KG1 (cell line): Measurements from ENCODE around the gene DENND4C.
"Not testable (repeated sequence)": the region's sequence is repeated elsewhere in the genome, so short reads cannot be mapped to it uniquely, and the experiment has no call there.

Source experiments
- DNase-seq: peaks from one replicate; lab custom pipeline; 2025; lab: John Stamatoyannopoulos, UW

The DENND4C gene

GRCh38 chr9:19372567-19372966 is 142.1 kb downstream of the DENND4C start:
- DNase-seq: no peak

GRCh38 chr9:19373527-19373926 is 143.0 kb downstream of the DENND4C start:
- no peak for DNase-seq

DNA sequence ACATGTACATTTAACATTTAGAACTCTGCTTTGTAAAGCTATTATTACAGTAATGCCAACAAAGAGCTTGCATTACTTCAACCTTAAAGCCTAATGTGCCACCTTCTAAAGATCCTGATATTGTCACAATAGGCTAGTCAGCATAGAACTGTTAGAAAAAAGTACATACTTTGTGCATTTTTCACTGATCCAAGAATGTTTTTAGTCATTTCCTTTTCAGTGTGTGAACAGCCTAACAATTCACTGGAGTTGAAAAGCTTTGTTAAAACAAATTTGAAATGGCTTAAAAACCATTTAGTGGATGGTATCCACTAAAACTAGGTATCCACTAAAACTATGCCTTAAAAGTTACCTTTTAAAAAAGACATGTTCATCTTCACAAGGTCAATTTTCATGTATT is 145.0 kb downstream of the DENND4C start:
- DNase-seq: no peak

GRCh38 chr9:19376931-19377330 is 146.4 kb downstream of the DENND4C start:
- no peak for DNase-seq

DNA sequence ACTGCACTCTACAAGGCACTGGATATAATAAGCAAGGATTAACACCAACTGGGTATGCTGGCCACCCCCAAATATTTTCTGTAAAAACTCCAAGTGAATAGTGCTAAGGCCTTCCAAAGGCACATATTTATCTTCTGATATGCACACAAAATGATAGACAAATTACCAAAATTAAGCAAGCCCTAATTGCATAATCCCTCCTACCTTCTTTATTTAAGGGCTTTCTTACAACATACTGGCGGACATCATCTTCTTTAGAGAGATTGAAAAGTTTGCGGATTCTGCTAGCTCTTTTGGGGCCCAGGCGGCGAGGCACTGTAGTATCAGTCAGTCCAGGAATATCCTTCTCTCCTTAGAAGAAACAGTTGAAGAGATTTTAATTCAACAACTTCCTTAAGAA is 147.7 kb downstream of the DENND4C start:
- DNase-seq: no peak

- no peak for DNase-seq
Measured at GRCh38 chr9:19378647-19379046, 148.2 kb downstream of the DENND4C start.

- no peak for DNase-seq
Measured at GRCh38 chr9:19379283-19379682, 148.8 kb downstream of the DENND4C start.

DNA sequence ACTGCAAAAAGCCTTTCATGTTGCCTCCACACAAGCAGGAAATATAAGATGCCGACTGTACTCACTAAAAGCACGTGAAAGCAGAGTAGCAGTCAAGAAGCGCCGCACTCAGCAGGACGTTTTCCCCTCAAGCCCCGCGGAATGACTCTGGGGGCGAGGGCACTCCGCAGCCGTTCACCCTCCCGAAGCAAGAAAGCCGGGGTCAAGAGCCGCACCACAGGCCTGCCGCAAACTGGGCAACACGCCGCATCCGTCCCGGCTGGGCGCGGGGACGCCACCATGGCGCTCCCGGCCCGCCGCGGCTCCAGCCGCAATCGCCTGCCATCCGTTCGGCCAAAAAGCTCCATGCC is 149.2 kb downstream of the DENND4C start:
- DNase-seq: no peak

DNA sequence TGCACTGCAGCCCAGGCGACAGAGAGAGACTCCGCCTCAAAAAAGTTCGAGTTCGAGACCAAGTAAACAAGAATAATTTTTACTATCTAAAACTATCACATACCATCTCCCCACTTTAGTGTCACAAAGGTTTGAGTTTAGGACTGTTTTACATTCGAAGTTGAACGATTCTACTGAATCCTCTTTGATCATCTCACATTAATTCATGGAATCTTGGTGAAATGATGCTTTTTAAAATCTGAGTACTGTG is 150.3 kb downstream of the DENND4C start:
- DNase-seq: no peak

- DNase-seq: no peak
Measured at GRCh38 chr9:19381656-19382055, 151.2 kb downstream of the DENND4C start.

GRCh38 chr9:19385212-19385611 is 154.7 kb downstream of the DENND4C start:
- not testable (repeated sequence) for DNase-seq

DNA sequence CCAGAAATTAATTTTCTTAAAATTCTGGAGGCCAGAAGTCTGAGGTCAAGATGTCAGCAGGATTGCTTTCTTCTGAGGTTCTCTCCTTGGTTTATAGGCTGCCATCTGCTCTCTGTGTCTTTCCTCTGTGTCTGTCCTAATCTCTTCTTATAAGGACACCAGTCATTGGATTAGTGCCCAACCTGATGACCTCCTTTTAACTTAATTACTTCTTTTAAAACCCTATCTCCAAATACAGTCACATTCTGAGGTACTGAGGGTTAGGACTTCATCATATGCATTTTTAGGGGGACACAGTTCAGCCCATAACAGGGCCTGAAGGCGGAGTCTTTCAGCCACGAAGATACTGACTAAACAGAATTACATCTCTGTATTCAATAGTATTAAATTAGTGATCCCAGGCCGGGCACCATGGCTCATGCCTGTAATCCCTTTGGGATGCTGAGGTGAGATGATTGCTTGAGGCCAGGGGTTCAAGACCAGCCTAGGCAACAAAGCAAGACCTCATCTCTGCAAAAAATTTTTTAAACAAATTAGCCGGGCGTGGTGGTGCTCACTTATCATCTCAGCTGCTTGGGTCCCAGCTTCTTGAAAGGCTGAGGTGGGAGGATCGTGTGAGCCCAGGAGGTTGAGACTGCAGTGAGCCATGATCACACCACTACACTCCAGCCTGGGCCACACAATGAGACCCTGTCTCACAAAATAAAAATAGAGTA is 155.5 kb downstream of the DENND4C start:
- no peak for DNase-seq

DNA sequence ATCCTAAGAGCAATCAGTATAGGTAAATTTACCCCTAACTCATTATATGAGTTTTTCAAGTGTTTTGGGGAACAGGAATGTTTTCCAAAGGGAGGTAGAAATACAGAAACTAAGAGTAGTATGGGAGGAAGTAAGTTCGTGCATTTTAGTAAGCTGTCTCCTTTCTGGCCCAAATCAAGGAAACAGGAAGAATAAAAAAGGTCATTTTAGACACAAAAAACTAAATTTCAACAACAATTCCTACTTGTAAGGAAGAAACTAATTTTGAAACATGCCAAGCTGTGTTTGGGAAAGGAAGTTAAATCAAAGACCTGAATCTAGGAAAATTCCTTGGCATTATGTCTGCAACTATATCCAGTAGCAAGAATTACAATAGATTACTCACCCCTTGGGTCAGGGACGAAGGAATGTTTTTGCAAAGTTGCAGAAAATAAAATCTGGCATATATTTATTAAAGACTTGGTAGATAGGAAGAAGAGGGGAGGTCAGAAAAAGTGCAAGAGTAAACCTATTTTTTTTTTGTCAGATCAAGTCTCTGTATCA is 156.1 kb downstream of the DENND4C start:
- no peak for DNase-seq

- DNase-seq: no peak
Measured at GRCh38 chr9:19387317-19387716, 156.8 kb downstream of the DENND4C start.

DNA sequence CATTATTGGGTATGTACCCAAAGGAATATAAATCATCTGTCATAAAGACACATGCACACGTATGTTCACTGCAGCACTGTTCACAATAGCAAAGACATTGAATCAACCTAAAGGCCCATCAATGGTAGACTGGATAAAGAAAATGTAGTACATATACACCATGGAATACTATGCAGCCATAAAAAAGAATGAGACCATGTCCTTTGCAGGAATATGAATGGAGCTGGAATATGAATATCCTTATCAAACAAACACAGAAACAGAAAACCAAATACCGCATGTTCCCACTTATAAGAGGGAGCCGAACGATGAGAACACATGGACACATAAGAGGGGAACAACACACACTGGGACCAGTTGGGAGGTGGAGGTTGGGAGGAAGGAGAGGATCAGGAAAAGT is 159.0 kb downstream of the DENND4C start:
- not testable (repeated sequence) for DNase-seq

GRCh38 chr9:19397845-19398244 is 167.4 kb downstream of the DENND4C start:
- no peak for DNase-seq

DNA sequence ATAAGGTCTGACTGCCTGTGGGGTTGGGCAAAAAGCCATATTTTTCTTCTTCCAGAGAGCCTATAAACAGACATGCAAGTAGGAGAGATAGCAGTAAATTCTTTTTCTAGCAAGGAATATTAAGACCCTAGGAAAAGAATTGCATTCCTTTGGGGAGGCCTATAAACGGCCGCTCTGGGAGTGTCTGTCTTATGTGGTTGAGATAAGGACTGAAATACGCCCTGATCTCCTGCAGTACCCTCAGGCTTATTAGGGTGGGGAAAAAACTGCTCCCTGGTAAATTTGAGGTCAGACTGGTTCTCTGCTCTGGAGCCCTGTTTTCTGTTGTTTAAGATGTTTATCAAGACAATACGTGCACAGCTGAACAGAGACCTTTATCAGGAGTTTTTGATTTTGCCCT is 172.7 kb downstream of the DENND4C start:
- not testable (repeated sequence) for DNase-seq

DNA sequence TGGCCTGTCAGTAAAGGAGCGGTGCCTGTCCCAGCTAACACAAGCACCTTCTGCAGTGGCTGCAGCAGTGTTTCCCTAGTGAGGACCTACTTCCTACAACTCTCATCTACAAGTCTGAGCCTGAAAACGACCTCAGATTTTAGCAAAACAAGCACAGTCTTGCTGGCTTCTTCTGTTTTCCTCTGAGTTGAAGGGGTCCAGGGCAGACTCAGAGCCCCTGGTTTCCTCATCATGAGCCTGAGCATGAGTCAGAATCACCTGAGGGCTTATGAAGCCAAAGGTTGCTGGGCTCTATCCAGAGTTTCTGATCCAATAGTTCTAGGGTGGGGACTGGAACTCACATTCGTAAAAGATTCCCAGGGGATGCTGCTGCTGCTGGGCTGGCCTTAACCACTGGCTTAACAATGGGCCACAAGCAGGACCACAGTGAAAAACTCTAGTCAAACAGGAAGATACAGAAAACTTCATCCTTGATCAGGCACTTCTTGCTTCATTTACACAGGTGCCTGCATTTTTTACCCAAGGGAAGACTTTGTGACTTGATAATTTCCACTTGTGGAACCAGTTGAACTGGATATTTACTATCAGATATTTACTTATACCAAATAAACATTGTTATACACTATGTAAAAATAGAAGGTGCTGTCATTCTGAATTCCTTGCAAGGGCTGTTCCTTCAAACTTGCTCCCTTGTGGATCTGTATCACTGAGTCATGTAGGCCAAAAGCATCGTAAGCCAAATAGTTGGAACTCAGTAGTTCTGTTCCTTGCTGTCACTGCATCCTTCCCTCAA is 174.0 kb downstream of the DENND4C start:
- no peak for DNase-seq

DNA sequence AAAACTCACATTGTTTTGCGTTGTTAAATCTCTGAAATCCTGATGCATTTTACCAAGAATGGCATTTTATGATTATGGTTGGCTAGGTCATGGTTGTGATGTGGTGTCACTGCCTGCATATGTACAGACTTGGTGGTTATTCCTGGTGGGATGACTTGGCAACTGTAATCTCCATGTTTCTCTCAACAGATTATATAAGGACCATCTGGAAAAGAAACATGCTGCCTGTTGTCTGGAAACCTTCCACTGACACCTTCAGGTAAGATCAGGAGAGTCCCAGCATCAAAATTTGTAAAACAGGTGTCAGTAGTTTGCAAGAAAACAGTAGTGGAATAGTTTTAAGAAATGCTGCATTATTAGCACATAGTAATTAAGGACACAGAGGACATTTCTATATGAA is 175.3 kb downstream of the DENND4C start:
- DNase-seq: no peak

DNA sequence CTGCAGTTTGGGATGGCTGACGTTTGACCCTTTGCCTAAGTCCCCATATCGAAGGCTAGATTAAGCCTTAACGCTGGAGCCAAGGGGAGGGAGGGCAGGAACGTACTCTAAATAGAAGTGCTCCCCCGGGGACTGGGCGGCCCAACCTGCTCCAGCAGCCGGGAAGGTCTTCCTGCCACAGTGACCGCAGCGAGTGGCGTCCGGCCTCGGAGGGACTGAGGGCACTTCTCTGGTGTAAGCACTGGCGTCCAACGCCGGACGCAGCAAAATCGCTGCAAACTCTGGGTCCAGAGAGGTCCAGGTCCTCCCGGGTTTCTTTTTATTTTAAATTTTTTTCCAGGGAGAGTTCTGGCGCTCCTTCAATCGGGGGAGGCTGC is 177.8 kb downstream of the DENND4C start:
- no peak for DNase-seq

GRCh38 chr9:19408693-19409400 is 178.4 kb downstream of the DENND4C start, which contains the start of gene ACER2:
ACER2 (plus strand) TSS chr9:19409009; CDS start chr9:19409085, 76 bp downstream.
- peak; percentile 33 for DNase-seq

GRCh38 chr9:19409401-19410194 is 179.1 kb downstream of the DENND4C start:
- no peak for DNase-seq
